Spleen (tissue), 11 donors: Measurements from ENCODE around the gene ITFG2. TPM values are rescaled to one million over a fixed set of nuclear protein-coding genes. Genes with fewer than 3 reads are reported as not detected.

Source experiments
- DNase-seq: peaks from one replicate; pipeline ENCODE4 v3.0.0-alpha.2; 2020
- H3K27ac ChIP-seq, 8 donors: fragments of 200-600 bp; sonication (generic) in 7 of 8; 1 replicate in 4 of 8; 2 replicates in 4 of 8; pipeline versions ENCODE4 v1.5.0 to v1.8.0; 2016 to 2021; ENCODE audit warnings: inconsistent platforms in 4 of 8, mild to moderate bottlenecking in 4 of 8, moderate library complexity in 1 of 8
- H3K27me3 ChIP-seq, 7 donors: fragments of 200-600 bp; sonication (generic) in 6 of 7; replicated peaks in 1 of 7; 1 replicate in 4 of 7; 2 replicates in 3 of 7; pipeline versions ENCODE4 v1.5.0 to v1.8.0; 2016 to 2021; ENCODE audit warnings: inconsistent platforms in 3 of 7, mild to moderate bottlenecking in 1 of 7
- H3K36me3 ChIP-seq, 6 donors: fragments of 200-600 bp; sonication (generic) in 5 of 6; 1 replicate in 4 of 6; 2 replicates in 2 of 6; pipeline versions ENCODE4 v1.5.0 to v1.8.0; 2016 to 2021; ENCODE audit warnings: inconsistent platforms in 2 of 6
- H3K4me1 ChIP-seq, 6 donors: fragments of 200-600 bp; sonication (generic) in 5 of 6; 1 replicate in 3 of 6; 2 replicates in 3 of 6; pipeline versions ENCODE4 v1.5.0 to v1.8.0; 2016 to 2021; ENCODE audit warnings: inconsistent platforms in 3 of 6
- H3K4me3 ChIP-seq, 8 donors: fragments of 200-600 bp; sonication (generic) in 7 of 8; 1 replicate in 4 of 8; 2 replicates in 4 of 8; pipeline versions ENCODE4 v1.5.0 to v1.8.0; 2016 to 2021; ENCODE audit warnings: inconsistent platforms in 4 of 8, mild to moderate bottlenecking in 4 of 8, moderate library complexity in 2 of 8
- H3K9me3 ChIP-seq, 8 donors: fragments of 200-600 bp; sonication (generic) in 7 of 8; 1 replicate in 4 of 8; 2 replicates in 4 of 8; pipeline versions ENCODE4 v1.5.0 to v1.8.0; 2016 to 2021; ENCODE audit warnings: inconsistent platforms in 4 of 8
- CTCF ChIP-seq, 11 experiments: fragments of 200-600 bp in 7 of 11; fragments of 450-650 bp in 4 of 11; sonication (generic) in 4 of 11; IDR thresholded peaks in 8 of 11; conservative IDR thresholded peaks in 3 of 11; 1 replicate in 7 of 11; 2 replicates in 4 of 11; pipeline versions ENCODE4 v1.4.0 to v1.8.0; 2016 to 2021; ENCODE audit warnings: antibody characterized with exemption in 11 of 11, inconsistent platforms in 4 of 11, mild to moderate bottlenecking in 1 of 11
- POLR2A ChIP-seq, 3 donors: fragments of 450-650 bp; IDR thresholded peaks; one replicate each; pipeline ENCODE4 v1.5.1; 2017; ENCODE audit warnings: antibody characterized with exemption in 3 of 3, mild to moderate bottlenecking in 1 of 3
- POLR2AphosphoS5 ChIP-seq, 3 donors: sonication (generic); formaldehyde crosslinking; IDR thresholded peaks; one replicate each; pipeline ENCODE4 v1.5.1; 2017; ENCODE audit warnings: antibody characterized with exemption in 3 of 3
- WGBS, 5 donors: extraction: QIAGEN DNeasy Blood & Tissue Kit in 3 of 5; methylation state at CpG; one replicate each; pipeline versions ENCODE4 v1.1.5 to v1.1.7; 2013 to 2018; 5-methylcytosine and 5-hydroxymethylcytosine counted together
- intact Hi-C: fragments of 100-400 bp; cut with DNase I; formaldehyde crosslinking; loops from one replicate; pipeline ENCODE4 v1.15.0; 2023; ENCODE audit warnings: low total_unique reads
- polyA plus RNA-seq, 3 donors: library from polyadenylated mRNA; stranded (reverse); fragments of 200-250 nt; gene quantifications; one replicate each; pipeline ENCODE4 v1.2.1, GENCODE V29; 2013
- total RNA-seq, 7 donors: library from RNA; depleted of rRNA in 3 of 7; stranded (reverse); fragments of >200 nt in 3 of 7; fragmentation: NEBNext Ultra II Directional in 4 of 7; extraction: Animal tissue kit (Norgen Biotek cat#: 25700) in 4 of 7; gene quantifications; one replicate each; pipeline versions ENCODE4 v1.1.0 to v1.2.1, GENCODE V29; 2016 to 2021
- donor health status: healthy with polysubstance abuse.
- donor health status: DM: no; HTN: no; CAD: no; lungs with moderate emphysema.
- donor health status: DM: no; HTN: no; CAD: no.
- donor health status: Bipolar disorder and iron deficiency.
- donor health status: healthy.
- donor health status: DM: no; HTN: no; CAD: no.
- donor health status: DM: yes; HTN: yes; CAD: no.

The ITFG2 gene
- total and polyA plus RNA-seq, 10 donors, result 28.9 to 79.3 (median 49.4) TPM

GRCh38 chr12:2783936-2784600 is 28.4 kb upstream of the ITFG2 start:
- intact Hi-C loops, result no loop called here
- no peaks in the 10 kb centered on the region for H3K36me3 ChIP-seq
- peaks cover 0 to 29% (median 7%) of the 10 kb centered on the region in 7 donors for H3K27me3 ChIP-seq
- no peak overlapping the region for H3K27ac ChIP-seq
- peaks cover 5 to 12% (median 10%) of the 10 kb centered on the region in 6 donors for H3K4me1 ChIP-seq
- DNase-seq, result peak; percentile 86
- 12 to 18% (median 14%) methylated on average over 25 of the region's 25 CpGs for WGBS, 5 donors
- no peak for TF ChIP-seq POLR2AphosphoS5 (IDR thresholded peaks at IDR 0.05)
- TF ChIP-seq POLR2A (IDR thresholded peaks at IDR 0.05), result no peak
- TF ChIP-seq CTCF (IDR thresholded peaks at IDR 0.05 in 8 of 11, conservative IDR thresholded peaks at IDR 0.05 in 3 of 11), result peak; percentile 66 to 94 (median 87)
- H3K9me3 ChIP-seq, result no peaks in the 10 kb centered on the region
- peak overlapping the region in 4 of 8 donors; percentile 11 to 61 (median 18) for H3K4me3 ChIP-seq

GRCh38 chr12:2785017-2785416 is 27.5 kb upstream of the ITFG2 start:
- TF ChIP-seq POLR2AphosphoS5 (IDR thresholded peaks at IDR 0.05) (no peak), POLR2A (IDR thresholded peaks at IDR 0.05) (no peak), CTCF (IDR thresholded peaks at IDR 0.05 in 8 of 11, conservative IDR thresholded peaks at IDR 0.05 in 3 of 11) (no peak)
- intact Hi-C loops, result loop anchor here (5.0 kb wide), 1 partner anchor 98 kb away; no protein-coding TSS in a partner anchor
- no peaks in the 10 kb centered on the region for H3K36me3 ChIP-seq
- peaks cover 5 to 12% (median 10%) of the 10 kb centered on the region in 6 donors for H3K4me1 ChIP-seq
- WGBS, 5 donors, result 77 to 88% (median 83%) methylated on average over 5 of the region's 5 CpGs
- no peak overlapping the region for H3K27ac ChIP-seq
- peaks cover 0 to 29% (median 7%) of the 10 kb centered on the region in 7 donors for H3K27me3 ChIP-seq
- H3K9me3 ChIP-seq, result no peaks in the 10 kb centered on the region
- no peak for DNase-seq
- H3K4me3 ChIP-seq, result no peak overlapping the region

GRCh38 chr12:2791089-2791488 is 21.4 kb upstream of the ITFG2 start:
- intact Hi-C loops, result no loop called here
- H3K4me3 ChIP-seq, result no peak overlapping the region
- TF ChIP-seq POLR2A (IDR thresholded peaks at IDR 0.05) (no peak), CTCF (IDR thresholded peaks at IDR 0.05 in 8 of 11, conservative IDR thresholded peaks at IDR 0.05 in 3 of 11) (no peak), POLR2AphosphoS5 (IDR thresholded peaks at IDR 0.05) (no peak)
- DNase-seq, result no peak
- no peaks in the 10 kb centered on the region for H3K9me3 ChIP-seq
- no peaks in the 10 kb centered on the region for H3K36me3 ChIP-seq
- 86 to 94% (median 91%) methylated on average over 6 of the region's 6 CpGs for WGBS, 5 donors
- H3K4me1 ChIP-seq, result peaks cover 0 to 18% (median 6%) of the 10 kb centered on the region in 6 donors
- no peak overlapping the region for H3K27ac ChIP-seq
- peaks cover 0 to 13% (median 0%) of the 10 kb centered on the region in 7 donors for H3K27me3 ChIP-seq

GRCh38 chr12:2792671-2793500 is 19.6 kb upstream of the ITFG2 start:
- no peak for TF ChIP-seq POLR2AphosphoS5 (IDR thresholded peaks at IDR 0.05)
- no peak for TF ChIP-seq CTCF (IDR thresholded peaks at IDR 0.05 in 8 of 11, conservative IDR thresholded peaks at IDR 0.05 in 3 of 11)
- TF ChIP-seq POLR2A (IDR thresholded peaks at IDR 0.05), result no peak

More at GRCh38 chr12:2792671-2793500, 19.6 kb upstream of the ITFG2 start:
- WGBS, 5 donors, result 73 to 79% (median 76%) methylated on average over 25 of the region's 25 CpGs
- intact Hi-C loops, result no loop called here
- Histone ChIP-seq H3K27ac (no peak overlapping the region), H3K9me3 (no peaks in the 10 kb centered on the region), H3K4me1 (peaks cover 10 to 36% (median 23%) of the 10 kb centered on the region in 6 donors), H3K4me3 (no peak overlapping the region), H3K36me3 (peaks cover 0 to 11% (median 5%) of the 10 kb centered on the region in 6 donors), H3K27me3 (peaks cover 0 to 13% (median 0%) of the 10 kb centered on the region in 7 donors)
- no peak for DNase-seq
